ENCODE results near the gene TBC1D1.
A peak's percentile ranks its signal among the peaks of the same experiment; 100 is the strongest.

TBC1D1 gene

DNA sequence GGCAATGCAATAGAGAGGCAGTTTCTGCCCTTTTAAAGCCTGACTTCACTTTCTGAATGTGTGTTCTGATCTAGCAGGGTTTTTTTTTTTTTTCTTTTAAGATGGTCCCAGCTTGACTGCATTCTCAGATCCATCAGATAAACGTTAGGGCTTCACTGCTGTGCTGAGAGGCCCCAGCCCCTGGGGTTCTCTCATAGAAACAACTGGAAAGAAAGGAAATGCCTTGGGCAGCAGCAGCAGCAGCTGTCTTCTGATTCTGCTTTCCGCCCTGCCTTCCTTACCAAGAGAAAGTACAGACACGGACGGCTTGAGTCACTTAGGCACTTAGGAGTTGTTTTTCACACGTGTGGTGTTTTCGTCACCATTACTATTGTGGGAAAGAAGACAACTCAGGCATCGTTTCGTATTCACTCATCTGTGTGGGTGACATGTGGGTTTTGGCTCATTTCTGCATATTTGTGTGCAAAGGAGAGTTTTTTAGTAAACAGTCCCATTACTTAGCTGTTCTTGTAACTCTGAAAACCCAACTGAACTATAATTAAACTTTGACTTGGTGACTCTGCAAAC is 241.3 kb downstream of the TBC1D1 start:
- DNase-seq: peak in 4 of 5 donors; percentile 34 to 98 (median 52)

DNA sequence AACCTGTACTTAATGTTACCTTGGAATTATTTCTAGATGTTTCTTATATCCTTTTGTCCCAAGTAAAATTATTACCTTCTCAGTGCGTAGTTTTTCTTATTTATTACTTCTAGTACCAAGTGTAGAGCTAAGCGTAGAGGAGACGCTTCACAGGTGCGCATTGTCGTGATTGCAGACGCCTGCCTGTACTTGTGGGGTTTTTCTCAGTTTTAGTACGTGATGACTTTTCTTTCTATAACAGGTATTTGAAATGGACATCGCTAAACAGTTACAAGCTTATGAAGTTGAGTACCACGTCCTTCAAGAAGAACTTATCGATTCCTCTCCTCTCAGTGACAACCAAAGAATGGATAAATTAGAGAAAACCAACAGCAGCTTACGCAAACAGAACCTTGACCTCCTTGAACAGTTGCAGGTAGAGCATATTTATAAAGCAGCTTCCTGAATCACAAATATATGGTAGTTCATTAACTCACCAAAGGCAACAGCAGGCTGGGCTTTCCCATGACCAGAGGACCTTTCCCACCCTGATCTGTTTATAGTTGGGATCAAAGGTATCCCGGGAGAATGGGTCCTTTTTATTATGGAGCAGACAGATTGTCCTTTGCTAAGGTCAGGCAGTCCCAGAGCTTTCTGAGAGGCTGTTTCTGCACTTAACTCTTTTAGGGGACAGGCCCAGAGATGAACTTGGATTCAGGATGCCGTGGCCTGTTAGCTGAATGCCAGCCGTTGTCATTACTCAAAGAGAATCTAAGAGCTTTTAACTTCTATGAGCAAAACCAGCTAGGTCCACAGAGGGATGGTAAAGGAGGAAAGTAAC is 242.2 kb downstream of the TBC1D1 start:
- peak in 1 of 5 donors; percentile 18 for DNase-seq

DNA sequence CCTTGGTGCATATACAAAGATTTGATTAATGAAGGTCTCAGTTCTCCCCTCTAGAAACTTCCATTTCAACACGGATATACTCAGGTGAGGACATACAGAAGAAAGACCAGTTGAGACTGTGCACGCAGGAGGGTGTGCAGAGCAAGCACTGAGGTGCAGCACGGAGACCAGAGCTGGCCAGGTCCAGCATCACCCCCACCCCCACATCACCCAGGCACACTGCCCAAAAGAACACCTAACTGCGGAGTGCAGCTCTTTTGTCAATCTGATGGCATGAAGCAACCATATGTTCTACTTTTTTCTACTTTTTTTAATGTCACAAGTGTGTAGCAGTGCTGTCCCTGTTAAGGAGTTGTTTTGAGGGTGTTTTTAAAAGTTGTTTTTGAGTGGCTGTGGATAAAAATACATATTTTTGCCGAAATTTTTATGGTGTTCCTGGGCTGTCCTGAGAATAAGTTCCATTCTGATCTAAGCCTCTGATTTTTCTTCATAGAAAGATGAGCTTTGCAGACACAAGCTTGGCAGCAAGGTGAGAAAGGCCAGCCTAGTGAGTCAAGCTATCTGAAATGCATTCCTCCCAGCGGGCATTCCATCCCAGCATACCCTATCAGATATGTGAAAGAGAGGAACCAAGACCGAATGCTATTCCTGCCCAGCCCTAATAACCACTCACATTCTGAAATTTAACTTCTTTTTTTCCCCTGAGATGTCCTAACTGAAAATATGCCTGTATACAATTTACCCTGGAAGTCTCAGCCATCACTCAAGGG is 243.0 kb downstream of the TBC1D1 start:
- no peak for DNase-seq

DNA sequence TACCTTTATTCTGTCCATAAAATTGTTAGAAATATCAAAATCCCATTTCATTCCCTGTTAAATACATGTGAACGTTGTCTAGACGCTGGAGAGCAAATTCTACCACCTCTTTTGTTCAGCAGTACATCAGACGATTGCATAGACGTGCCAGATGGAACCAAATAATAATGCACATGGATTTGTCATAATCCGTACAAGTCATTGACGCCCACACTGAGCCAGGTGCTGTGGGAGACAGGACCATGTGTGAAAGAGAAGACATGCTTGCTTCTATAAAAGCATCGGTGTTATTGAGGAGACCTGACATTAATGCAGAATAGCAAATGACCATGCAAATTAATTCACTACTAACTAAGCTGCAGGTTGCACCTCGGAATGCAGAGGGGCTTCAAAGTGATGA is 244.3 kb downstream of the TBC1D1 start:
- DNase-seq: no peak

DNA sequence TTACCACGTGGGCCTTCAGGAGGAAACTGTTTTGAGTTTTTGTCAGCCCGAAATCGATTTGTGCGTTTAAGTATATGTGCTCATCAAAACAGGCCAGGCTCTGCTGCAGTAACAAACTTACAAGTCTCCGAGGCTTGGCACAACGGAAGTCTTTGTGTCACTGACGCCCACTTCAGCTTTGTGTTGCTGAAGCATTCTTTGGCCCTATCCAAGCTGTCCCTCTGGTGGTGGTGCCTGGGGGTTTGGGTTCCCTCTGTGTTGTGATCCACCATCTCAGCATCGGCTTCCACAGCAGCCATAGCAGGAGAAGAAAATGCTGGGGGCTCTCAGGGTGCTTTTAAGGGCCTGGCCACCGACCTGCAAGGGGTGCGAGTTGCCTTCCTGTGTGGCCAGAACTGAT is 245.7 kb downstream of the TBC1D1 start:
- peak in 1 of 5 donors; percentile 37 for DNase-seq

DNA sequence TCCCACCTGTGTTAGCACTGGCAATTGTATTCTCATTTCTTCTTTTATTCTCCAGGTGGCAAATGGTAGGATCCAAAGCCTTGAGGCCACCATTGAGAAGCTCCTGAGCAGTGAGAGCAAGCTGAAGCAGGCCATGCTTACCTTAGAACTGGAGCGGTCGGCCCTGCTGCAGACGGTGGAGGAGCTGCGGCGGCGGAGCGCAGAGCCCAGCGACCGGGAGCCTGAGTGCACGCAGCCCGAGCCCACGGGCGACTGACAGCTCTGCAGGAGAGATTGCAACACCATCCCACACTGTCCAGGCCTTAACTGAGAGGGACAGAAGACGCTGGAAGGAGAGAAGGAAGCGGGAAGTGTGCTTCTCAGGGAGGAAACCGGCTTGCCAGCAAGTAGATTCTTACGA is 246.2 kb downstream of the TBC1D1 start:
- DNase-seq: no peak

DNA sequence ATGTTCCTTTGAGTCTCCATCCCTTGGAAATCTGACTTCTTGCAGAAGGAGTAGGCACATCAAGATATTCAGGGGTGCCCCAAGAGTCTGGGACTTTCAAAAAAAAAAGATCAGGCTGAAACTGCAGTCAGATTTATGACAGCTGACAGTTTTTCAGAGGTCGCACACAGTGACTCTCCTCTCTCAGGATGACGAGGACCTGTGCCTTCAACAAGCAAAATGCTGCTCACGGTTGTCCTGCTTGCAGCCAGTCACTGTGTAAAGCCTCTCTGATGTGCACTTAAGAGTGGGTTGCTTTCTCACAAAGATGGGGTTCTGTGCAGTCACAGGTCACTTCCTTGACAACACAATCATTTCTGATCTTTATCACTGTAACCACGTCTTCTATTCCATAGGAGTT is 247.5 kb downstream of the TBC1D1 start:
- no peak for DNase-seq

DNA sequence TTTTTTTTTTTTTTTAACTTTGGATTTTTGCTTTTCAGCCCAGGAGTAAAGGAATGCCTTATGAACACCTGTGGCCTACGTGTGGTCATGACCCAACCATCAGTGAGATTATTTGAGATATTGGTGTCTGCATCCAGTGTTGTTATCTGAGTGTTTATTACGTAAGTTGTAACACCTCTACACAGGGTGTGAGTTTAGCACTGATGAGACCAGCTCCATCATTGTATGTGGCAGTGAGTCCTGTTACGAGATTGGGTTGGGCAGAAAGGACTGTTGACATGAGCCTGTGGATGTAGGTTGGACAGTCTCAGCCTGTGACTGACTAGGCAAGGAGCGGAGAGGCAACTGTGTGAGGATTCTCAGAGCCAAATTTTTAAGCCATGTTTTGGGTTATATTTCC is 248.3 kb downstream of the TBC1D1 start:
- no peak for DNase-seq

DNA sequence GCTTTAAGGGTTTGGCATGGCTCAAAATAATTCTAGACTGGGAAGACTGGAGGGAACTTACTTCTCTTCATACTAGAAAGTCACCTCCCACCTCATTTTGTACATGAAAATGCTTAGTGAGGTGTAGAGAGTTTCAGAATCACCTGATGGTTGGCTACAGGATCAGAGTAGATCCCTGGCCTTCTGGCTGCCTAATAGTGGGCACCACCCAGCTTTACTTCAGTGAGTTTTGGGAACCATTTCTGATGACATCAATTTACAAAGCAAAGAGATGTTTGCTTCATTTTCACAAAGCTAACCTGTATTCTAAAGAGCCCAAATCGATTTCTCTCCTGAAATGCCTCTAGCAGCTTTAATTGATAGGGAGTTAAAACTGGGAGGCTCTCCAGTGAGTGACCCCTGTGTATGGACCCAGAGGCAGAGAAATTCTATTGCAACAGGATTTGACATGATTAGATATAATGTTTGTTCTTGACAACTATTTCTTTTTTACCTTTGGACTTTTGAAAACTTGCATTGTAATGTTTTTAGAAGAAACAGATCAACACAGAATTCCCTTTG is 249.8 kb downstream of the TBC1D1 start:
- no peak for DNase-seq

DNA sequence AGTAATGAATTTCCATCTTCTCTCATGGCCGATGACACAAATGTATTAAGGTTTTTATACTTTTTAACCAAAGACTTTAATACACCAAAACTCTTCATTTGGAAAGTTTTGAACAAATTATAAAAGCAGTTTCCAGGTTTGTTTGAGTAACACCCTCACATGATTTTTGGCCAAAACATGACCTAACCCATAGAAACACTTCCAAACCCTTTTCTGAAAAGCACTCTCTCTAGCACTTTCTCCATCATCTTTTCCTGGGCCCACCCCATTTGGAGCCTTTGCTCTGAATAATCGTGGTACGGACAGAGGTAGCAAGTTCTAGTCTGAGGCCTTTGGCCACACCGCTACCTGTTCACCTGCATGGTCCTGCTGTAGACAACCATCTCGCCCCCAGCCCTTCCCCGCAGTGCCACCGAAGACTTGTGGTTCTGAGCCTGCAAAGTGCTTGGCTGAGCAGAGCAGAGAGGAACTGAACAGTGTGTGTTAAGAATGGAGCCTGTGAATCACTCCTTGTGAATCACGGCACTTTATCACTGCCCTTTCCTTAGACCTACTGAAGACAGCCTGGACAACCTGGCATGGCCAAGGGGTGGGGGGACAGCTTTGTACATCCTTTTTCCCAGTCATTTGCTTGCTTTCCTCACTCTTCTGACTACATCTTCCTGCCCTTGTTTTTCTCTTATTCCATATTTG is 251.1 kb downstream of the TBC1D1 start:
- DNase-seq: no peak

DNA sequence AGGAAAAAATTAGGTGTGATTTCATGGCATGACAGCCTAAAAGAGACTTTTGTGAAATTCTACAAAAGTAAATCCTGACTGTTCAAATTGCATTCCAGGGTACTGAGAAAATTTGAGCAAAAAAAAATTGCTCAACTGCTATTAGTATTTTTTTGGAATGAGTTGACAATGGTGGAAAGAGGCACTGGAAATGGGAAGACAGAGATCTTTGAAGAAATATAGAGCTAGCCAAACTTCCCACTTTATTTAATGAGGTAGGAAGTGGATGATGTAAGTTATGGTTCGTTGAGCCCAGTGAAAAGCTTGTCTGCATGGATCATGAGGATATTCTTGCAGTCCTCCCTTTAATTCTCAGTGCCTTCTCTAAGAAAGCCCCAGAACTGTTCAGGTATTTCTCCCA is 253.1 kb downstream of the TBC1D1 start:
- no peak for DNase-seq

DNA sequence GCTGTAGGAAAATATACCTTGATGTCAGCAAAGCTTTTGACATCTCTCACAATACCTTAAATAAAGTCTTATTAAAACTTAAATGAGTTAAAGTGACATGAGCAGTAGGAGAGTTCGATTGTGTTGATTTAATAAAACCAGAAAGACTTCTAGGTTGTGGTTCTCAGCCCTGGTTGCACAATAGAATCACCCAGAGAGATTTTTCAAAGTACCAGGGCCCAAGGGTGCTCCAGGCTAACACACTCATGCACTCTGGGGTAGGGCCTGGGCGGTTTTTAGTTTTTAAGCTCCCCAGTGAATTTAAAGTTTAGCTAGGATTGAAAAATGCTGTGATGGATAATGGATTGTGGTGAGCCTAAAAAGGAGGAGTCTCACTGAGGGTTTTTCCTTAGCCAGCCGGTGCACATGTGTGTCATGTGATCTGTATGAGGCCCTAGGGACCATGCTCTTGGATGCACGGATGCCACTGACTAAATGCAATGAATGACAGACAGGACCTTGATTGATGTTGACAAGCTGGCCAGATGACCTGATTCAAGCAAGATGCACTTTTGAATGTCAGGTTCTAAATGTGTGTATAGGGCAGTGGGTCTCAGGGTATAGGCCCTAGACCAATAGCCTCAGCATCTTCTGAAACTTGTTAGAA is 254.3 kb downstream of the TBC1D1 start:
- DNase-seq: no peak

DNA sequence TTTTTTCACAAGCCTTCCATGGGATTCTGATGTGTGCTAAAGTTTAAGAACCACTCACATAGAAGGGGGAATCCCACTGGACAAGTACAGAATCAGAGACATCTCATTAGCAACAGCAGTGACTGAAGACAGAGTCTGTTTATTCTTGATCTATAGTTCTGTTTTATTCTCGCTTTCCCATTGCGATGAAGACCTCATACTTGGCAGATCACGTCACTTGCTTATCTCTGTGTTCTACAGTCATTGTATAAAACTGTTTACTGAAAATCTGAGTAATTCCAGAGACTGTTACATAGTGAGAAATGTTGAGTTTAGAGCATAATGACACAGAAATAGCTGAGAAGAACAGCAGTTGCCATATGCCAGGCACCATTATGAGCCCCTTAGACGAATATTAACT is 254.9 kb downstream of the TBC1D1 start:
- no peak for DNase-seq

DNA sequence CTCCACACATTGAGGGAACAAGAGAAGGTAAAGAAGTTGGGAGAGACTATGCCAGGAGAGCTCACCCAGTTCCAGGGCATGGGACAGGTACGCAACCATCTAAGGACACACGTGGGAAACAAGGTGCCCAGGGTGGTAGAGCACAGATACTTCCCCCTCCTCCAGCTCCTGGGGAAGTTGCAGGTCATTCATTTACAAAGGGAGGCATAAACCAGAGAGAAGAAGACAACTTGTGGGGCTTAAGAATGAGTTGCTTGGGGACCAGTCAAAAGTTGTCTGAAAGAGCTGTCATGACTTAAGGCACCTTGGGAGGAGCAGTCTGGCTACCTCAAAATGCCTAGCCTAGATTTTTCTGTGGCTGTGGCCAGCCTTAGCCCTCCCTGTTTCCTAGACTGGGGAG is 255.5 kb downstream of the TBC1D1 start:
- DNase-seq: no peak

DNA sequence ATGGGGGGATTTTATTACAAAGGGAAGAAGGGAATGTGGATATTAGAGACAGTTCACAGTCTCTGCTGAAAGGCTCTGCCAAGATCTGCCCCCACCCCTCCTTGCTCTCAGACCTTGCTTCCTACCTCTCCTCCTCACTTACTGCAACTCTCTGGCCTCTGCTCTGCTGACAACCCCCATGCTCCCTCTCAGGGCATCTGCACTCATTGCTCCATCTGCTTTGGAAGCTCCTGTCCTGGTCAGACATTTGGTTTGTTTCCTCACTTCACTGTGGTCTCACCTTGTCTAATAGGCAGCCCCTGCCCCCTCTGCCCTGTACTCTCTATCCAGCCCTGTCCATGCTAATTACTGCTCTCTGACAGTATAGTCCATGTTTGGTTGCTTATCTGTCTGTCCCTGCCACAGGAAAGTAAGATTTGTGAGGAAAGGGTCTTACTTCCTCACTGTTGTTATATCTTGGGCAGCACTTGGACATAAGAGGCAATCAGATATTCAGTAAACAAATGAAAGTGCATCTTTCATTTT is 258.6 kb downstream of the TBC1D1 start:
- no peak for DNase-seq

DNA sequence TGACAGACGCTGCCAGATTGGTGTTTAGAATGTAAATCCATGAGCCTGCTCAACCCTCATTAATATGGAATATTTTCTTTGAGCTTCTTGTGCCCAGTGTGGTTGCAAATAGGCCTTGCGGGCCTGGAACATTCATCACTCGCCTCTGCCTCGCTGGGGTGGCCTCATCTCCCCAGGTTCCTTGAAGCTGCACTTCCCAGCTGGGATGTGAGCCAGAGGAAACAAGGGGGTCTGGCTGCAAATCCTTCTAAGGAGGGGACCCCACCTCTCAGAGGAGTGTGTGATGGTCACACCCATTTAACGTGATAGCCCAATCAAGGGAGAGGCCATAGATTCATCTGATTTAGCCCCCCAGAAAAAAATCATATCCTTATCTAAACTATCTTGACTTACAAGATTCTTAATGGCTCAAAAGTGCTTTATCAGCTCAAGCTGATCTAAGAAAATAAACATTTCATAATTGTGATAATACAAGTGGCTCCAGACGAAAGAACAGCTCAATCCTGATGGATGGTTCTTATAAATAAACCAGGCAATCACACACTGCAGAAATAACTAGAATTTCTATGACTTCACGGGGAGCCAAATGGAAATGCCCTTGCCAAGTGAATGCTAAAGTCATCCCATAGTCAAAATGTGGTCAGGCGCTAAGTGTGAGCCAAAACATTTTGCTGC is 259.2 kb downstream of the TBC1D1 start:
- DNase-seq: no peak

DNA sequence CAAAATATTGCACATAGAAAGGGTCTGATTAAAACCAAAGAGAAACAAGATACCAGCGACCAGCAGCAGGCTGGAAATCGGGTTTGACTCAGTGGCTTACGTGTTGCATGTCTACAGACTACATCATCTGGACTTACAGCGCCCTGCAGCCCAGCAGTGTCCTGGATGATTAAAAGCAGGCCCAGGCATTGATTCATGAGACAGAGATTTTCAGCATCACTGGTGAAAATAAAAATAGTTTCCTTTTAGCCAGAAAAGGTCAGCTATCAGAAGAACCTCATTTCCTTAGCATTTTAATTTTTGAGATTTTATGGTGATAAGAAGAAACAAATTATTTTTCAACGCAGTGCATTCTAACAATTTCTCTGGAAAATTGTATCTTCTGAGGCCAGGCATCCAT is 259.9 kb downstream of the TBC1D1 start:
- DNase-seq: no peak

DNA sequence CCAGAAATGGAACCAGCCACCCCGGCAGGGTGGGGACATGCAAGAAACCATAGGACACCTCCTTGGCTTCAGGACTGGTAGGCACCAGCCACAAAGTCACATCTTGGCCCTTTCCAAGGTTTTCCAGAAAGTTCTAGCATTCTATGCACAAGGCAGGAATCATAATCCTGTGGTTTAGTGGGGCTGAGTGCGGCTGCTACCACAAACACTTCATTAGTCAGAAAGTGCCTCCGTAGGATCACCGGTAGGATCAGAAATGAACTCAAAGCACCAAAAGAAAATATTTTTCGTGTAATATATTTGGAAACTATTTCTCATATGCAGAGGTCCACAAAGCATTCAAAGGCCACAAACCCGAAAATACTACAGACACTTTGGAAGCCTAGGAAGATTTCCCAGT is 261.0 kb downstream of the TBC1D1 start:
- no peak for DNase-seq

DNA sequence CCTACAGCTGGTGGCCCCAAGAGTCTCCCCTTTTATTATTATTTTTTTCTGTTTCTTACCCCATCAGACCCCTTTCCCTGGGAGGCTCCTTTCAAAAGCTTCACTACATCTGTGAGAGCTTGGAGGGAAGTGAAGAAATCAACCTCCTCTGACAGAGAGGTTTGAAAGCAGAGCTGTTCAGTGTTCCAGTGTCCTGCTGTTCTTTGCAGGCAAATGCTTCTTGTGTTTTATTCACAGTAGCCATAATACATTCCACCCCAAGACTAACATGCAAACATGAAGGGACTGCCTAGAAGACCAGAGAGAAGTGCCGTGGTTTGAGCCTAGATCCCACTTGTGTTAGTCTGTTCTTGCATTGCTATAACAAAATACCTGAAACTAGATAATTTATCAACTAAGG is 261.4 kb downstream of the TBC1D1 start:
- no peak for DNase-seq

DNA sequence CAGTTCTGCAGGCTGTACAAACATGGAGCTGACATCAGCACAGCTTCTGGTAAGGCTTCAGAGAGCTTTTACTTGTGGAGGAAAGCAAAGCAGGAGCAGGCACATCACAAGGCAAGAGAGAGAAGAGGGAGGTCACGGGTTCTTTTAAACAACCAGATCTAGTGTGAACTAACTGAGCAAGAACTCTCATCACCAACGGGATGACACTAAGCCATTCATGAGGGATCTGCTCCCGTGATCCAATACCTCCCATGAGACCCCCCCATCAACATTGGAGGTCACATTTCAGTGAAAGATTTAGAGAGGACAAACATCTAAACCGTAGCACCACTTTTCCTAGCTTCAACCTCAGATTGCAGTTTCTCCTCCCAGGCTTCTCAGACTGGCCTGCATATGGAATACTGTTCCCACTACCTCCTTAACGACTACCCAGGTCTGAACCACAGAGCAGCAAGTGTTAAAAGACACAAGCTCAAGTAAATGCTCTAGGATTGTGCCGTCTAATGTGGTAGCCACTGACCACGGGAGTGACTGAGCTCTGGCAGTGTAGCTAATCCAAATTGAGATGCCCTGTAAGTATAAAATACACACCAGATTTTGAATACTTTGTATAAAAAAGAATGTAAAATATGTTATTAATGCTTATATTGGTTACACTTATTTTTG is 262.0 kb downstream of the TBC1D1 start:
- DNase-seq: no peak

DNA sequence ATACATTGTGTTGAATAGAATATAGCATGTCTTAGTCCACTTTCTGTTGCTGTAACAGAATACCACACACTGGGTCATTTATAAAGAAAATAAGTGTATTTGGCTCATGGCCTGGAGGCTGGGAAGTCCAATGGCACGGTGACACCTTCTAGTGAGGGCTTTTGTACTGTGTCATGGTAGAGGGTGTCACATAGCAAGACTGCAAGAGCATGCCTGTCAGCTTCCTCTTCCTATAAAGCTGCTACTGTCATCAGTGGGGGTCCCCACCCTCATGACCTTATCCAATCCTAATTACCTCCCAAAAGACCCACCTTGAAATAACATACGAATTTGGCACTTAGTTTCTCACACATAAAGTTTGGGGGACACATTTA is 262.5 kb downstream of the TBC1D1 start:
- DNase-seq: no peak
